Measurements from ENCODE around the gene TRAPPC4.
"Not testable (repeated sequence)": the region's sequence is repeated elsewhere in the genome, so short reads cannot be mapped to it uniquely, and the experiment has no call there.

Gene TRAPPC4

GRCh38 chr11:119014209-119014924 is 4.2 kb upstream of the TRAPPC4 start:
- no peak for DNase-seq

DNA sequence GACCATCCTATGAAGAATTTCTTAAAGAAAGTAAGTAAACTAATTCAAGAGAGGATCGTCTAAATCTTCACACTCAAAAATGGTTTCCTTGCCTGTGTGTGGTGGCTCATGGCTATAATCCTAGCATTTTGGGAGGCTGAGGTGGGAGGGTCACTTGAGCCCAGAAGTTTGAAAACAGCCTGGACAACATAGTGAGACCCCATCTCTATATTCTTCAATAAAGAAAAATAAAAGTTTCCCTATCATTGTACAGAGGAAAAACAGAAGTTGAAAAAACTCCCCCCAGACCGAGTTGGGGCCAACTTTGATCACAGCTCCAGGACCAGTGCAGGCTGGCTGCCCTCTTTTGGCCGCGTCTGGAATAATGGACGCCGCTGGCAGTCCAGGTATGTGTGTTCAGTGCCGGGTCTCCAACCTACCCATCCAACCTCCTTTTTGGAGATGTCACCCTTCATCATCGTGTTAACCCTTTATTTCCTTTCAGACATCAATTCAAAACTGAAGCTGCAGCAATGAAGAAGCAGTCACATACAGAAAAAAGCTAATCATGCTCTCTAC is 3.4 kb upstream of the TRAPPC4 start:
- peak in 2 of 6 experiments; percentile 6 to 10 for DNase-seq

GRCh38 chr11:119016216-119017009 is 2.2 kb upstream of the TRAPPC4 start:
- DNase-seq, result no peak

DNA sequence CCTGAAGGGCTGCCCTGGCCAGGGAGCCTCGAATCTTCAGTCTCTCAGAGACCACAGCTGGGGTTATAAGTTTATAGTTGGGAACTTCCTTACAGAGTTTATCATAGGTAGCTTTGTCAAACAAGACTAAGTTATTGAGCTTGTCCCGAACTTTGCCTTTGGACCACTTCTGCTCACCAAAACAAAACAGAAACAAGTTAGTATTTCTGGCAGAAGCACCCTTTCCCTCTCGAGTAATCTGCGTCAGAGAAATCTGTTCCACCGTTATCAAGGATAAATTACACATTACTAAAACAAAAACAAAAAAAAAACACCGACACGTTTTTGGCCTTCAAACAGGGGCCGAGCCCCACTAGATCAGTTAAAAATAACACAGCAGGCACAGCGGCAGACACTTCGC is 1.2 kb upstream of the TRAPPC4 start:
- peak in 2 of 6 experiments; percentile 14 to 15 for DNase-seq

- no peak for DNase-seq
These were observed 1.4 kb downstream of the TRAPPC4 start for GRCh38 chr11:119019996-119020395.

DNA sequence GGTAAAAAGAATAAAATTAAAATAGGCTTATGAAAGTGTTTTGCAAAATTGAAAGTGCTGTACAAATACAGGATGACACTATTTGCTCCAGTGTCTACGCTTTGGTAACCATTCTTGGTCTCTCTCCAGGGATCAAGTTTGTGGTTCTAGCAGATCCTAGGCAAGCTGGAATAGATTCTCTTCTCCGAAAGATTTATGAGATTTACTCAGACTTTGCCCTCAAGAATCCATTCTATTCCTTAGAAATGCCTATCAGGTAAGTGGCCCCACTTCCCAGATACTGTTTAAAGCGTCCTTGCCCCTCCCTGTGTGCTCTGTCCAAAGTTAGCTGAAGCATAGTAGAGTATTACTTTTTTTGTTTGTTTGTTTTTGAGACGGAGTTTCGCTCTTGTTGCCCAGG is 3.1 kb downstream of the TRAPPC4 start:
- no peak for DNase-seq

- no peak for DNase-seq
These were observed 5.2 kb downstream of the TRAPPC4 start for GRCh38 chr11:119023741-119024140.

DNA sequence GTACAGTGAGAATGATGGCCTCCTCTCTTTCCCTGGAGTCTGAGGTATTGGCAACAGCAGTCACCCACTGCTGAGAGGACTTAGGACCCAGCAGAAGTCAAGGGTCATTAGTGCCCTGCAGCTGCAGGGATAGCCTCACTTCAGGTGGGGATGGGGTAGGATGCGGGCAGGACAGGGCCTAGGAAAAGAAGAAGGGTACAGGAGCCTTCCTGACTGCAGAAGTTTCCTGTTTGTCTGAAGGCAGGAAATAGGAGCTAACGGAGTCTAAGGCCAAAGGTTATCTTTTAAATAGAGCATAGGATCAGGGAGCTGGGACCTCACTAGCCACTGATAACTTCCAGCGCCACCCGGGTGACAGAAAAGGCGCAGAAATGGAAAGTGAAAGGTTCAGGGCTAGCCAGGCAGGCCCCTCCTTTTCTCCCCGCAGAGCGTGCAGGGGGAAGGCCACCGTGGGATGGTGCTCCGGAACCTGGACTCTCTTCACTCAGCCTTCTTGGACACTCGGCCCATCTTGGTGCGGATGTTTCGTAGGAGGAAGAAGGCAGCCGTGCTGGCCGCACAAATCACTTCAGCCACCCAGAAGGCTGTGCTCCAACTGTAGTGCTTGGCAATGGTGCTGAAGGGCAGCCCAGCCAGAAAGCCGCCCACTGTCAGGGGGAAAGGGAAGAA is 6.0 kb downstream of the TRAPPC4 start:
- DNase-seq, result no peak

GRCh38 chr11:119025099-119025473 is 6.5 kb downstream of the TRAPPC4 start:
- DNase-seq, result no peak

GRCh38 chr11:119025541-119025940 is 7.0 kb downstream of the TRAPPC4 start:
- DNase-seq, result no peak

GRCh38 chr11:119025978-119026766 is 7.6 kb downstream of the TRAPPC4 start:
- DNase-seq, result no peak

DNA sequence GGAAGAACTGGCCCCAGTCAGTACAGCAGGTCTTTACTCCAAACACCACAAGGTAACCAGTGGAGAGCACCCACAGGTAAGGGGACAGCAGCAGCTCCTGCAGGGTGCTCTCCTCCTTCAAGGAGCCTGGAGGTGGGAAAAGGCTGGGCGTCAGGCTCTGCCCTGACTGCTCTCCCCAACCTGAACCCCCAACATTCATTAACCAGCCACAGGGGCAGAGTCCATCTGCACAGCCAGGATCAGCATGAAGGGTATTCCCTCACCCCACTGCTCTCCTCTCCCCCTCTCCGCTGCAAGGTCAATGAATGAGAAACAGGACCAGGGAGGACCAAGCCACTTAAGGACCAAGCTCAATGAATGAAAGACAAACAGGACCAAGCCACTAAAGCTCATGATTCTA is 8.4 kb downstream of the TRAPPC4 start:
- no peak for DNase-seq

DNA sequence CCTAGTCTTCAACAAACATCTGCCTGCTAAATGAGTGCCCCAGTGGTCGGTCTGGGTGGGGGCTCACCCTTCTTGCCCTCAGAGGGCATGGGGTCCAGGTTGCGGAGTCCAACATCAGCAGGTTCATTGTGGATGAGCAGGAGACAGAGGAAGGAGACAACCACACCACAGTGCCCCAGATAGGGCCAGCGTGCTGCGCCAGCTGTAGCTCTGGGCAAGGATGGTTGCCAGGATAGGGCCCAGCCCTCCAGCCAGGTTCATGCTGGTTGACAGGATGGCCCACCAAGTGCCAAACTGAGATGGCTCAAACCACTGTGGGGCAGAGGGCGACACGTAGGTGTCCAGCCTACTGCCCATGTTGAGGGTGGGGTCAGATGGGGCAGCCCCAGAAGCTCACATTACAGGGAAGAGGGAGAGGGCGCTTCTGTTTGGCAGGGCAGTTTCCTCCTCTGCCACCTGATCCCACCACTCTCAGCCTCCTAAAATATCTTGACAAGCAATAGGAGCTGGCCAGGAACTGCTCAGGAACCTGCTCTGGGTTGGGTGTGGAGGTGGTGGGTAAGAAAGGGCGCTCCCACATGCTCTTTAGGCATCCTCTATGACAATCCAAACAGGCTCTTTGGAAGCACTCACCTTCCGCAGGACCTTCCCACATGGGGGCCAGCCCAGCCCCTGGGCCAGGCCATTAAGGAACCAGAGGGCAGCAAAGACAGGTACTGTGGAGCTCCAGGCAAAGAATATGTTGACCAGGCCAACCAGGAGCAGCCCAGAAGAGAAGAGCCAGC is 9.2 kb downstream of the TRAPPC4 start:
- DNase-seq, result no peak

DNA sequence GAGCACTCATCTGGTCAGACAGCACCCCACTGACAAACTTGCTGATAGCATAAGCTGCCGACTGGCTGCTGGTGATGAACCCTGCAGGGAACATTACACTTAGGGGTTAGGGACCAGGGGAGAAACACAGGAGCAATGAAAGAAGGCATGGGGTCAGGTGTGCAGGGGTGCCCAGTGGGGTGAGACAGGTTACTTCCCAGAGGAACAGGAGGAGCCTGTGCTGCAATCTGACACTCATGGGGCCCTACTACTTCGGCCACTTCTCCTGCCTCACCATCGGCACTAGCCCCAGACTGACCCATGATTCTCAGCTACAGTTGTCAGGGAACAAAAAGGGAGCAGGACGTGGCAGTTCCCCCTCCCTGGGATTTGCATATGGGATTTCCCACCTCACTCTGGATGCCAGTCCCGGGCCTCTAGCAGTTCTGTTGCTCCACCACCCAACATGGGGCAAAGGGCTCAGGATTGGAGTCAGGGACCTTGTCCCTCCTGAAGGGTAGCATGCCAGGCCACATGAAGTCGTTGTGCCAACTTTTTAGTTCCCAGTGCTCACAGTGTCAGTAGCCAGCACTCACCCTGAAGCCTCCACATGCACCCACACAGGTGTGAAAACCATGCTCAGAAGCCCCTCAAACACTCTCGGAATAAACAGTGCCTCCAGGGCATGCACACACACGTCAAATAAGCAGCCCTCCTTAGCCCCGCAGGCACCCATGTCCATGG is 9.9 kb downstream of the TRAPPC4 start:
- no peak for DNase-seq

DNA sequence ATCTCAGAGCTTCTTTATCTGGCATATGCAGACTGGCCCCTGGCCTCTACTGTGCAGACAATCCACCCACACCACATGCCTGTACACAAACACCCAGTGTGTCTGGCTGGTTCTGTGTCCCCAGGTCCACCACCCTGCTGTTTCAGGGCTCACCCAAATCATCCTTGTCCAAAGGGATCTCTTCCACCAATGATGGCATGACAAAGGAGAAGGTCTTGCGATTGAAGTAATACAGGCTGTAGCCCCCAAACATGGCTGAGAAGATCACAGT is 10.4 kb downstream of the TRAPPC4 start:
- no peak for DNase-seq

- DNase-seq, result no peak
These were observed 10.9 kb downstream of the TRAPPC4 start for GRCh38 chr11:119029340-119030028.

DNA sequence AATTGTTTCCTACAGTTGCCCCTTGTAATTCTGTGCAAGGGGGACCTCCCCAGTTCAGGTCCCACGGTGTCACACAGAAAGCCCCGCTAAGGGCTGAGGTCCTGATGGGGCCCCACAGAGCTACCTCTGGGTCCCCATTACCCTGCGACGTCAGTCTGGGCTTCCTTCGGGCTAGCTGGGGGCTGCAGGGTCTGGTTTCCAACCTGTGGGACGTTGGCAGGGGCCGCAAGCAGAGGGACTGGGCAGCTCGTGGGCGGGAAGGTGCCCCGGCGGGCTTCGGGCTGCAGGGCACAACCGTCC is 11.4 kb downstream of the TRAPPC4 start:
- peak in 1 of 6 experiments; percentile 44 for DNase-seq

DNA sequence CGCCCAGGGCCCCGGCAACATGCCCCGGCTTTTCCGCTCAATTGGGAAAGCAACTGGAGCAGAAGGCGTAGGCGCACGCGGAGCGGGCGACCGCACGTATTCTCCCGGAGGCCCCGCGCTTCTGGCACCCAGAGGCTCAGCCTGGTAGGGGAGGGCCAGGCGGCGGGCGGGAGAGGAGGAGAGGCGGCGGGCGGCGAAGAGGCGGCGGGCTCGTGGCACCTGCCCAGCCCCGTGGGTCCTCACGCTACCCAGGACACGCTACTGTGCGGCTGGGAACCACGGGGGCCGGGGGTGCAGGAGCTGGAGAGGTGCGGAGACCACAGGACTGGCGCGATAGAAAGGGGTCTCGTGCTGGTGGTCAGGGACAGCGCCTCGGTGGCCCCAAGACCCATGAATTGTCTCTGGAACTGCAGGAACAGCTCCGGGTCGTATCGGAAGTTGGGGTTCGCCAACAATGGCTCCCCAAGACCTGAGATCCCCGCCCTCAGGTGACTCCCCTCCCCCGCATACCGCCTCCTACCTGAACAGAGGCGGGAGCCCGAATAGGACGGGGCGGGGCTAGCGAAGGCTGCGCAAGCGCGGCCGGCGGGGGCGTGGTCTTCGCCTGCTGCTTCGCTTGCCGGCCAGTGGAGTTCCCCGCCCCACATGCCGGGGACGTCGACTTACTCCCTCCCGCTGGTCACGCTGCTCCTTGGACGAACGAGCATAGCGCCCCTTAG is 11.9 kb downstream of the TRAPPC4 start, which contains the start of gene SLC37A4:
Gene SLC37A4, minus strand, starts transcription at position 549 of the 719 bp plus-strand sequence.
- DNase-seq, result peak; percentile 95 to 99 (median 96)

DNA sequence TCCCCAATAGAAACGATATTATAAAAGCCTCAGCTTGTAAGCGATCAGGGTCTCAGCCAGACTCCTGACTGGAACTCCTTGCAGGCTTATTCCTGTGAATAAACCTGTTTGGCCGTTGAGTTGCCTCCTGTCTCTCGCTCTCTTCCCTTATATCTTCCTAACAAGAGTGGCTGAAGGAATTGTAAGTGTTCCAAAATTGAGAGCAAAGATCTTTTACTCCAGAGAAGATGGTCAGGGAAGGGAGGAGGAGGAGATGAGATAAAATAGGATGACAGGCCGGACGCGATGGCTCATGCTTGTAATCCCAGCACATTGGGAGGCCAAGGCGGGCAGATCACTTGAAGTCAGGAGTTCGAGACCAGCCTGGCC is 13.3 kb downstream of the TRAPPC4 start:
- DNase-seq, result no peak

DNA sequence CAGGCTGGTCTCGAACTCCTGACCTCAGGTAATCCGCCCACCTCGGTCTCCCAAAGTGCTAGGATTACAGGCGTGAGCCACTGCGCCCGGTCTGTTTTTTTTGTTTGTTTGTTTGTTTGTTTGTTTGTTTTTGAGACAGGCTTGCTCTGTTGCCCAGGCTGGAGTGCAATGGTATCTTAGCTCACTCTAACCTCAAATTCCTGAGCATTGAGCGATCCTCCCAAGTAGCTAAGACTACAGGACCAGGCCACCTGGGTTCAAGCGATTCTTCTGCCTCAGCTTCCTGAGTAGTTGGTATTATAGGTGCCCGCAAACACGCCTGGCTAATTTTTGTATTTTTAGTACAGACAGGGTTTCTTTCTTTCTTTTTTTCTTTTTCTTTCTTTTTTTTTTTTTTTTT is 14.9 kb downstream of the TRAPPC4 start:
- DNase-seq, result not testable (repeated sequence)
